Cardiac fibroblast (primary cell): Measurements from ENCODE around the gene LZTR1.

Experiments used
- DNase-seq, 2 donors: peaks; one replicate each; pipeline versions ENCODE4 v3.0.0 to v3.0.0-alpha.2; 2010; ENCODE audit warnings: low read depth in 2 of 2
- H3K4me3 ChIP-seq, 2 donors: replicated peaks in 1 of 2; 1 replicate in 1 of 2; 2 replicates in 1 of 2; pipeline ENCODE4 v1.5.1; 2011; ENCODE audit warnings: low read depth in 2 of 2, low read length in 2 of 2, mild to moderate bottlenecking in 2 of 2, moderate library complexity in 1 of 2
- TF ChIP-seq, protein P1 (sequence below): IDR thresholded peaks from one replicate; pipeline ENCODE4 v1.5.1; 2011; ENCODE audit warnings: low read depth, mild to moderate bottlenecking, low read length, inconsistent platforms

The LZTR1 gene

DNA sequence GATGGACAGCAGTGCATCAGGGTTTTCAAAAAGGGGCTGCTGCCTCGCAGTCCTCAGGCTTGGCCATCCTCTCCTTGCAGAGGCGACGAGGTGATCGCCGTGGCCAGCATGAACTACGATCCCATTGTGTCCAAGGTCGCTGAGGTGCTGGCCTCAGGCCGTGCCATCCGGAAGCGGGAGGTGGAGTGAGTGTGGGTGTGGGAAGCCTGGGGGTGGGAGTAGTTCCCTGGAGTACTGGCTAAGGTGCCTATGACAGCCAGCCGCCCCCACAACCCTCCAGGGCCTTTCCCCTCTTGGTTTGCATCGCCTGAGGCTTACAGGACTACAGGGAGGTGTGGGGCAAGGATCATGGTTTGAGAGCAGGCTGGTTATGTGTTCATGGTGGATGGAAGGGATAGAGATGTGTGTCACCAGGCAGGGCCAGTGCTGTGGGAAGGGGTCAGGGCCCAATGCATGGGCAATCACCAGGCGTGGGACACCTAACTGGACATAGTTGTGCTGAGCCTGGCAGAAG lies 2.1 kb upstream of the LZTR1 start:
- TF ChIP-seq, protein P1, sequence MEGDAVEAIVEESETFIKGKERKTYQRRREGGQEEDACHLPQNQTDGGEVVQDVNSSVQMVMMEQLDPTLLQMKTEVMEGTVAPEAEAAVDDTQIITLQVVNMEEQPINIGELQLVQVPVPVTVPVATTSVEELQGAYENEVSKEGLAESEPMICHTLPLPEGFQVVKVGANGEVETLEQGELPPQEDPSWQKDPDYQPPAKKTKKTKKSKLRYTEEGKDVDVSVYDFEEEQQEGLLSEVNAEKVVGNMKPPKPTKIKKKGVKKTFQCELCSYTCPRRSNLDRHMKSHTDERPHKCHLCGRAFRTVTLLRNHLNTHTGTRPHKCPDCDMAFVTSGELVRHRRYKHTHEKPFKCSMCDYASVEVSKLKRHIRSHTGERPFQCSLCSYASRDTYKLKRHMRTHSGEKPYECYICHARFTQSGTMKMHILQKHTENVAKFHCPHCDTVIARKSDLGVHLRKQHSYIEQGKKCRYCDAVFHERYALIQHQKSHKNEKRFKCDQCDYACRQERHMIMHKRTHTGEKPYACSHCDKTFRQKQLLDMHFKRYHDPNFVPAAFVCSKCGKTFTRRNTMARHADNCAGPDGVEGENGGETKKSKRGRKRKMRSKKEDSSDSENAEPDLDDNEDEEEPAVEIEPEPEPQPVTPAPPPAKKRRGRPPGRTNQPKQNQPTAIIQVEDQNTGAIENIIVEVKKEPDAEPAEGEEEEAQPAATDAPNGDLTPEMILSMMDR, result no peak

DNA sequence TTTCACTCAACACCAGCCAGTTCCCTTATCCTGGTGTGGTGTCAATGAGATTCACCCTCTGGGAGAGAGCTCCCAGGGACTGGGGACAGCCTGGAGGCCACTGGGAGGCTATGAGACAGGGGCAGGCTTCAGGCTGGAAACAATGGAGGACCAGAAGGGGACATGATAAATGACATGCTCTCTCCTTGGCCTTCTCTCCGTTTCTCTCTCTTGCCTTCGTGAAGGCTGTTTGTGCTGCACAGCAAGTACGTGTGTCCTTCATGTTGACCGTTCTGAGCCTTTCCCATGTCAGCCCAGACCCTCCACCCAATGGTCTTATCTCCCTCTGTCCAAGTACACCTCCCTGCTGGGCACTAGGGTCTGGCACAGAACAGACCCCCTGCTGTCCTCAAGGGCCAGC lies 1.6 kb upstream of the LZTR1 start:
- TF ChIP-seq, protein P1, result no peak

More for the DNA sequence above, 2.1 kb upstream of the LZTR1 start:
- no peak for DNase-seq
- peak overlapping the region in 1 of 2 donors; percentile 11 for H3K4me3 ChIP-seq

DNA sequence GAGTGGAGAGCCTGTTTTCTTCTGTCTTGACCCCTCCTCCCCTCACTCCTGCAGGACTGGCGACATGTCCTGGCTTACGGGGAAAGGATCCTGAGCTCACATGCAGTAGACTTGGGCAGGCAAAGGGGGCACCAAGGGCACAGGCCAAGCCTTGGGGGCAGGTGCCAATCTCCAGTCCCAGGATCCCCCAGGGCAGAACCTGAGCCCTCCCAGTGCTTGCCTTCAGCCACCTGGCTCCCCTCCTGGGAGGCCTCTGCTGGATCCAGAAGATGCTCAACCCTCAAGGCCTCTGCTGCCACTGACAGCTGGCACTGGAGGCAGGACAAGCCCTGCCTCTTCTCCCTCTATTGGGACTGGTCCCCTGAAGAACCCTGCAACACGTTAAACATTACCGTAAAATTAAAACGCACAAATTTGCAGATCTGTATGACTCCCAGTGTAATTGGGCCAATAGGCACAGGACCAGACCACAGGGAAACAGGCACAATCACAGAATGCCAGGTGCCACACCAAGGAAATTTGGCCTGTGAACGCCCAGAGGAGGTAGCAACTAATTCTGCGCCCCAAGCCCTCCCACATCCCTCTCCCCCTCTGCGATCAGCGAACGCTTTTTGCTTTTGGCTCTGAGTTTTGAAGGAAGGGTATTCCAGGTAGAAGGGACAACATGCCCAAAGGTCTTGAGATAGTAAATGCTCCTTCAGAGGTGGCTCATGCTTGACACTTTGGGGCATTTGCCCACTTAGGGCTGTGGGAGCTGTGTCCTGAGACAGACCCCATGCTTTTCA lies 967 bp upstream of the LZTR1 start:
- TF ChIP-seq, protein P1, result no peak
- no peak for DNase-seq
- peak overlapping the region; percentile 87 to 96 for H3K4me3 ChIP-seq

More for the DNA sequence above, 1.6 kb upstream of the LZTR1 start:
- H3K4me3 ChIP-seq, result no peak overlapping the region
- DNase-seq, result no peak

DNA sequence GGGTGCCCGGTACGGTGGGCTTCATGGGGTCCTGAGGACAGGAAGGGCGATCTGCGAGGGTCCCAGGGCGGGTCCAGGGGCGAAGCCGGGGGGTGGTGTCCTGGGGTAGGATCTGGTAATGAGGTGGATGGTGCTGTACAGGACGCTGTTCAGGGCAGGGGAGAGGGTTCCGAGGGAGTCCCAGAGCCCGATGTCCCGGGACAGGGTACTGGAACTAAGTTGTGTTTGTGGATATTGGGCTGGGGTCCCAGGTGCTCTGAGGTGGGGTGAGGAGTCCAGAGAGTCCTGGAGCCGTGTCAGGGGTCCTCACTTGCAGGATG lies 426 bp downstream of the LZTR1 start:
- peak overlapping the region; percentile 87 to 96 for H3K4me3 ChIP-seq
- DNase-seq, result no peak
- TF ChIP-seq, protein P1, result no peak

DNA sequence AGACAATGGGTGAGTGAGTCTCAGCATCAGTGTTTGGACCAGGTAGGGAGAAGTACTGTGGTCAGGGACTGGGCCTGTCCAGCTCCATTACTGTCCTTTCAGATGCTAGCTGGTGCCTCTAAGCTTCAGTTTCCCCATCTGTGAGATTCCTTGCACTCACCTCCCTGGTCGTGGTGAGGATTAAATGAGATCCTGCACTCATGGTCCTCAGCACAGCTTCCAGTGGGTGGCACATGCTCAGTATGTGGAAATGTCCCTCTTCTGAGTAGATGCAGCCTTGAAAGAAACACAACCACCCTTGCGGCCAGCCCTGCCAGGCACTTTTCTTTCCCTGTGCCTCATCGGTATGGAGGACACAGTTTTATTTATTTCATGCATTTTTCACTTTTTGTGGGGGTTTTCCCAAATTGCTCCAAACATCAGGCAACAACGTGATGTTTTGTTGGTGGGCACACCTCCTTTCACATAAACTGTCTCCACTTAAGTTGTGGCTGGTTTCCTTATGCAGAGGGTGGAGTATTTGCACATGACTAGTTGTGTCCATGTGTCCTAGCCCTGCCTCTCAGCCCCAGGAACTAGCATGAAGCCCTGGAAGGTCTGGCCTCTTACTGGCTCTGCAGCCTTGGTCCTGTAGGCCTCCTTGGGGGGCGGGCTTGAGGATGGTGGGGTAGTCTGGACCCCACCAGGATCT lies 1.1 kb downstream of the LZTR1 start:
- TF ChIP-seq, protein P1, result no peak
- no peak for DNase-seq
- H3K4me3 ChIP-seq, result peak overlapping the region; percentile 87 to 96

DNA sequence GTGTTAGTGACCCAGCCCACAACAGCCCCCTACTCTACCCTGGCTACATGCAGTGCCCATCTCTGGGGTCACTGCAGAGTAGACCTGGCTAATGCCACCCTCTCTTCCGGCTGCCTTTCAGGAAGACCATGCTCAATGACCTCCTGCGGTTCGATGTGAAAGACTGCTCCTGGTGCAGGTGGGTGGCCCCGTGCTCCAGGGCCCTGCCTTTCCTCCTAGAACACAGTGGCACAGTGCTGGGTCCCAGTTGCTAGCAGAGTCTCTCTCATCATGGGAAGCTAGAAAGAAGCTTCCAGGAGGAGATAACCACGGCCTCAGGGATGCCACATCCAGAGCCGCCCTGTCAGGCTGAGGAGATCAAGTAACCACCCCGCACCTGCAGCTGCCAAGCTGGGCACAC lies 3.6 kb downstream of the LZTR1 start:
- H3K4me3 ChIP-seq, result no peak overlapping the region
- no peak for DNase-seq
- TF ChIP-seq, protein P1, result no peak
